CD4-positive, alpha-beta T cell (primary cell): Measurements from ENCODE around the gene MED14. TPM values are rescaled to one million over a fixed set of nuclear protein-coding genes. Genes with fewer than 3 reads are reported as not detected.

Source experiments
- ATAC-seq: fragments of 200-7000 bp; cut with Tn5 transposase; one replicate; pipeline ENCODE4 v1.10.0; 2022; ENCODE audit warnings: mild to moderate bottlenecking; ENCODE audit not compliant: poor library complexity
- CTCF ChIA-PET: fragments of 350-600 bp; sonication (Branson Sonifier 250); formaldehyde crosslinking; loops from one replicate; lab custom pipeline; 2021; ENCODE audit warnings: antibody characterized with exemption, inconsistent platforms; lab: Charles Lee
- POLR2A ChIA-PET: fragments of 350-600 bp; sonication (Branson Sonifier 250); formaldehyde crosslinking; loops from one replicate; lab custom pipeline; 2021; ENCODE audit warnings: antibody characterized with exemption, inconsistent platforms; lab: Charles Lee
- DNase-seq, 14 experiments: peaks; one replicate each; pipeline ENCODE4 v3.0.0-alpha.2; 2013 to 2020; ENCODE audit warnings: mixed read lengths in 2 of 14
- H3K27ac ChIP-seq, 2 donors: one replicate each; pipeline versions ENCODE4 v1.5.1 to v1.7.0; 2013; ENCODE audit warnings: low read length in 2 of 2, low read depth in 1 of 2, mild to moderate bottlenecking in 1 of 2
- H3K27me3 ChIP-seq, 2 experiments: 1 replicate in 1 of 2; 2 replicates in 1 of 2; pipeline versions ENCODE4 v1.6.1 to v1.7.0; 2013; ENCODE audit warnings: low read length in 2 of 2, control low read depth in 1 of 2, mild to moderate bottlenecking in 1 of 2, moderate library complexity in 1 of 2; ENCODE audit not compliant: insufficient read depth in 2 of 2, control insufficient read depth in 1 of 2
- H3K36me3 ChIP-seq: one replicate; pipeline ENCODE4 v1.6.1; 2013; ENCODE audit warnings: low read length, control low read depth; ENCODE audit not compliant: insufficient read depth
- H3K4me1 ChIP-seq: one replicate; pipeline ENCODE4 v1.6.1; 2013; ENCODE audit warnings: low read length, control low read depth; ENCODE audit not compliant: insufficient read depth
- H3K4me3 ChIP-seq: one replicate; pipeline ENCODE4 v1.5.1; 2013; ENCODE audit warnings: mild to moderate bottlenecking, low read length, moderate library complexity
- H3K9me3 ChIP-seq, 2 experiments: 1 replicate in 1 of 2; 2 replicates in 1 of 2; pipeline versions ENCODE4 v1.6.1 to v1.7.0; 2013; ENCODE audit warnings: low read length in 2 of 2, mild to moderate bottlenecking in 2 of 2, control low read depth in 1 of 2, moderate library complexity in 1 of 2; ENCODE audit not compliant: control insufficient read depth in 1 of 2, insufficient read depth in 1 of 2
- H3K27ac Mint-ChIP-seq: one replicate; pipeline ENCODE4 v1.8.0; 2020; ENCODE audit warnings: mixed read lengths
- H3K27me3 Mint-ChIP-seq: one replicate; pipeline ENCODE4 v1.8.0; 2021; ENCODE audit warnings: mixed read lengths
- H3K36me3 Mint-ChIP-seq: one replicate; pipeline ENCODE4 v1.8.0; 2021; ENCODE audit warnings: low read depth, mixed read lengths
- H3K4me1 Mint-ChIP-seq: one replicate; pipeline ENCODE4 v1.8.0; 2021; ENCODE audit warnings: low read depth, mixed read lengths
- H3K4me3 Mint-ChIP-seq: one replicate; pipeline ENCODE4 v1.8.0; 2020; ENCODE audit warnings: mild to moderate bottlenecking, mixed read lengths
- H3K9me3 Mint-ChIP-seq: one replicate; pipeline ENCODE4 v1.8.0; 2020; ENCODE audit warnings: mixed read lengths
- intact Hi-C, 2 experiments: fragments of 100-400 bp; cut with DNase I in 1 of 2; cut with micrococcal nuclease in 1 of 2; formaldehyde crosslinking; loops; one replicate each; pipeline versions ENCODE4 v1.15.1 to v1.9.0; 2023 to 2025; cut with DNase I, micrococcal nuclease
- total RNA-seq, 174 experiments: library from RNA in 2 of 174; stranded (reverse) in 2 of 174; gene quantifications; one replicate each; pipeline ENCODE4 v1.2.3 and lab custom pipeline; 2021 to 2026
- TF ChIP-seq, protein P1 (sequence below): fragments of 200-600 bp; IDR thresholded peaks from one replicate; pipeline ENCODE4 v1.8.0; 2022; ENCODE audit warnings: antibody characterized with exemption, mild to moderate bottlenecking

The MED14 gene
- total RNA-seq, 2 experiments from 2014 or later: 59.9 to 67.7 TPM

DNA sequence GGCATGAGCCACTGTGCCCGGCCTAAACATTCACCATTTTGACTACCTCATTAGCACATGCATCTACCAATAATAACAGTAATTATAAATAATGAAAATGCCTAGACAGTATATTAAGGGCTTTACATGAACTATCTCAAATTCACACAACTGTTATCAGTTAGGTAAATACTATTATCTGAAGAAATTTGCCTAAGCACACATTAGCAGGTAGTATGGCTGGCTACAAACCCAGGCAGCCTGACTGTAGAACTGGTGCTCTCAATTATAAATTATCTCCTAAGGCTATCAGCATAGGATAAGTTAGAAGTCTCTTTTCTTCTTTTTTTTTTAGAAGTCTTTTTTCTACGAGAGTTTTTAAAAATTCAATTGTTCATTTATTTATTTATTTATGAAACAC is 73.9 kb downstream of the MED14 start:
- Histone ChIP-seq H3K4me1 (peaks cover 6% of the 10 kb centered on the region), H3K27ac (no peak overlapping the region), H3K27me3 (no peaks in the 10 kb centered on the region), H3K36me3 (peaks cover 48% of the 10 kb centered on the region), H3K9me3 (no peaks in the 10 kb centered on the region), H3K4me3 (no peak overlapping the region)
- DNase-seq: no peak
- Mint-ChIP-seq H3K4me3 (no peak overlapping the region), H3K9me3 (no peaks in the 10 kb centered on the region), H3K27me3 (no peaks in the 10 kb centered on the region), H3K36me3 (peaks cover 57% of the 10 kb centered on the region), H3K27ac (no peak overlapping the region), H3K4me1 (no peaks in the 10 kb centered on the region)
- CTCF ChIA-PET: no interaction called here
- ATAC-seq: no peak
- POLR2A ChIA-PET: no interaction called here
- TF ChIP-seq, protein P1, sequence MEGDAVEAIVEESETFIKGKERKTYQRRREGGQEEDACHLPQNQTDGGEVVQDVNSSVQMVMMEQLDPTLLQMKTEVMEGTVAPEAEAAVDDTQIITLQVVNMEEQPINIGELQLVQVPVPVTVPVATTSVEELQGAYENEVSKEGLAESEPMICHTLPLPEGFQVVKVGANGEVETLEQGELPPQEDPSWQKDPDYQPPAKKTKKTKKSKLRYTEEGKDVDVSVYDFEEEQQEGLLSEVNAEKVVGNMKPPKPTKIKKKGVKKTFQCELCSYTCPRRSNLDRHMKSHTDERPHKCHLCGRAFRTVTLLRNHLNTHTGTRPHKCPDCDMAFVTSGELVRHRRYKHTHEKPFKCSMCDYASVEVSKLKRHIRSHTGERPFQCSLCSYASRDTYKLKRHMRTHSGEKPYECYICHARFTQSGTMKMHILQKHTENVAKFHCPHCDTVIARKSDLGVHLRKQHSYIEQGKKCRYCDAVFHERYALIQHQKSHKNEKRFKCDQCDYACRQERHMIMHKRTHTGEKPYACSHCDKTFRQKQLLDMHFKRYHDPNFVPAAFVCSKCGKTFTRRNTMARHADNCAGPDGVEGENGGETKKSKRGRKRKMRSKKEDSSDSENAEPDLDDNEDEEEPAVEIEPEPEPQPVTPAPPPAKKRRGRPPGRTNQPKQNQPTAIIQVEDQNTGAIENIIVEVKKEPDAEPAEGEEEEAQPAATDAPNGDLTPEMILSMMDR: no peak
- intact Hi-C loops: no loop called here

DNA sequence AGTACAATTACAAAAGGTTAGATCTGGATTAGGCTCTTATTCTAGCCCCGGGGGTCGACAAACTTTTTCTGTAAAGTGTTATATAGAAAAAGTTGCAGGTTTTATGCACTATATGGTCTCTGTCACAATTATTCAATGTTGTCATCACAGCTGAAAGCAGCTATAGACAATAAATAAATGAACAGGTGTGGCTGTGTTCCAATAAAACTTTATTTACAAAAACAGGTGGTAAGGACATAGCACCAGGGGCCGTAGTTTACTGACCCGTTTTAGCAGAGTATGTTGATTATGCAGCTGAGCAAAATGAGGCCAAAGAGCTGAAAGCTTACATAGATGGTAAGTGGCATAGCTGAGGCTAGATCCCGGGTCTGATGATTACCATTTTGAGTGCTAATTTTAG is 75.0 kb downstream of the MED14 start:
- Histone ChIP-seq H3K9me3 (no peaks in the 10 kb centered on the region), H3K4me1 (peaks cover 6% of the 10 kb centered on the region), H3K36me3 (peaks cover 41% of the 10 kb centered on the region), H3K4me3 (no peak overlapping the region), H3K27ac (no peak overlapping the region), H3K27me3 (no peaks in the 10 kb centered on the region)
- DNase-seq: no peak
- Mint-ChIP-seq H3K36me3 (peaks cover 50% of the 10 kb centered on the region), H3K4me3 (no peak overlapping the region), H3K27ac (no peak overlapping the region), H3K27me3 (no peaks in the 10 kb centered on the region), H3K9me3 (no peaks in the 10 kb centered on the region), H3K4me1 (no peaks in the 10 kb centered on the region)
- POLR2A ChIA-PET: no interaction called here
- CTCF ChIA-PET: no interaction called here
- no peak for ATAC-seq
- TF ChIP-seq, protein P1: no peak
- intact Hi-C loops: no loop called here

DNA sequence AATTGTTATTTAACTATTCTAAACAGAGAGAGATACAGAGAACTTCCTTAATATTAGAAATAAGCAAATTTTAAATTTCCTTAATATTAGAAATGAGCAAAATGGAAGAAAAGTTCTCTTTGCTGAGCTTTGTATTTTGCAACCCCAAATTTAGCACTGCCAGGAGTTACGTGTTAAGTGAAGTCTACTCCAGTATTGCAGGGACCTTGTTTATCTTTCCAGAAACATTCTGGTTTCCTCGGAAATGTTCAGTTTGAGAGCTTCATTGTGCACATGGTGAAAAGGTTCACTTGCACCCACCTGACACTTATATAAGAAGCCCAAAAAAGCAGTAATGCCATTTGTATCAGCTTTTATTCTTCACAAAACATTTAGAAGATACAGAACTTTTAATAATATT is 81.8 kb downstream of the MED14 start:
- Mint-ChIP-seq H3K4me1 (peaks cover 6% of the 10 kb centered on the region), H3K4me3 (no peak overlapping the region), H3K27me3 (no peaks in the 10 kb centered on the region), H3K36me3 (peaks cover 32% of the 10 kb centered on the region), H3K9me3 (no peaks in the 10 kb centered on the region), H3K27ac (no peak overlapping the region)
- Histone ChIP-seq H3K27me3 (no peaks in the 10 kb centered on the region), H3K4me1 (no peaks in the 10 kb centered on the region), H3K27ac (no peak overlapping the region), H3K36me3 (peaks cover 28% of the 10 kb centered on the region), H3K9me3 (no peaks in the 10 kb centered on the region), H3K4me3 (no peak overlapping the region)
- DNase-seq (no peak), ATAC-seq (no peak)
- intact Hi-C loops: loop anchor here (5.0 kb wide), 5 partner anchors 84 to 484 kb away; partner anchors contain the start of gene MED14 (in 1 of the 2)
- ChIA-PET CTCF (interaction anchor here (1.0 to 2.4 kb wide), 4 partner anchors 73 to 461 kb away, joined by 3 to 12 read pairs (median 6); no protein-coding TSS in a partner anchor), POLR2A (no interaction called here)
- TF ChIP-seq, protein P1: no peak
